Activated T-cell treated with anti-CD3 and anti-CD28 coated beads for 4 hours (primary cell): ENCODE data around the gene UQCRC1.

Source experiments
- DNase-seq: peaks from one replicate; pipeline ENCODE4 v3.0.0-alpha.2; 2020

UQCRC1 gene

GRCh38 chr3:48633256-48633655 lies 23.8 kb upstream of the UQCRC1 start:
- no peak for DNase-seq

GRCh38 chr3:48631516-48632448 lies 22.3 kb upstream of the UQCRC1 start:
- no peak for DNase-seq

GRCh38 chr3:48630833-48631232 lies 21.4 kb upstream of the UQCRC1 start:
- no peak for DNase-seq

- DNase-seq = no peak
Measured at GRCh38 chr3:48630407-48630806, 21.0 kb upstream of the UQCRC1 start.

GRCh38 chr3:48629894-48630293 lies 20.4 kb upstream of the UQCRC1 start:
- DNase-seq = no peak

- DNase-seq = no peak
Measured at GRCh38 chr3:48628277-48629017, 19.0 kb upstream of the UQCRC1 start.

- no peak for DNase-seq
Measured at GRCh38 chr3:48625600-48625999, 16.2 kb upstream of the UQCRC1 start.

GRCh38 chr3:48624767-48625166 lies 15.3 kb upstream of the UQCRC1 start:
- no peak for DNase-seq

GRCh38 chr3:48623851-48624547 lies 14.6 kb upstream of the UQCRC1 start:
- no peak for DNase-seq

- DNase-seq = no peak
Measured at GRCh38 chr3:48621461-48621869, 12.0 kb upstream of the UQCRC1 start, which contains the start of gene TMEM89. TMEM89 (minus strand) TSS chr3:48621769; CDS start chr3:48621756, 13 bp downstream.

GRCh38 chr3:48619541-48620524 lies 10.4 kb upstream of the UQCRC1 start:
- no peak for DNase-seq

- DNase-seq = no peak
Measured at GRCh38 chr3:48617559-48617958, 8.1 kb upstream of the UQCRC1 start.

GRCh38 chr3:48614044-48614443 lies 4.6 kb upstream of the UQCRC1 start:
- DNase-seq = no peak

GRCh38 chr3:48612309-48612708 lies 2.9 kb upstream of the UQCRC1 start:
- DNase-seq = no peak

- no peak for DNase-seq
Measured at GRCh38 chr3:48607519-48607918, 1.9 kb downstream of the UQCRC1 start.

- DNase-seq = no peak
Measured at GRCh38 chr3:48601622-48601994, 7.8 kb downstream of the UQCRC1 start.

- DNase-seq = no peak
Measured at GRCh38 chr3:48600711-48601621, 8.5 kb downstream of the UQCRC1 start.

GRCh38 chr3:48599509-48600285 lies 9.7 kb downstream of the UQCRC1 start:
- DNase-seq = no peak

GRCh38 chr3:48599077-48599501 lies 10.4 kb downstream of the UQCRC1 start:
- no peak for DNase-seq
